Ovary (tissue), 9 donors: Measurements from ENCODE around the gene CD4. TPM values are rescaled to one million over a fixed set of nuclear protein-coding genes. Genes with fewer than 3 reads are reported as not detected.
A peak's percentile ranks its signal among the peaks of the same experiment; 100 is the strongest.

ENCODE experiments used
- DNase-seq, 5 donors: peaks; one replicate each; pipeline ENCODE4 v3.0.0-alpha.2; 2019 to 2020
- H3K27ac ChIP-seq, 2 donors: fragments of 200-600 bp; one replicate each; pipeline versions ENCODE4 v1.5.1 to v1.8.0; 2019 to 2022
- H3K27me3 ChIP-seq: fragments of 200-600 bp; one replicate; pipeline ENCODE4 v1.8.0; 2022
- H3K36me3 ChIP-seq: fragments of 200-600 bp; sonication (generic); one replicate; pipeline ENCODE4 v1.5.1; 2019
- H3K4me1 ChIP-seq: one replicate; pipeline ENCODE4 v1.8.1; 2013; ENCODE audit warnings: mild to moderate bottlenecking, moderate library complexity; ENCODE audit not compliant: insufficient read depth
- H3K4me3 ChIP-seq: fragments of 200-600 bp; sonication (generic); one replicate; pipeline ENCODE4 v1.5.1; 2017
- H3K9me3 ChIP-seq, 2 donors: fragments of 200-600 bp in 1 of 2; sonication (generic) in 1 of 2; one replicate each; pipeline versions ENCODE4 v1.5.1 to v1.8.1; 2013 to 2019; ENCODE audit warnings: mild to moderate bottlenecking in 1 of 2, moderate library complexity in 1 of 2
- CTCF ChIP-seq, 3 donors: fragments of 450-650 bp in 2 of 3; fragments of 200-600 bp in 1 of 3; IDR thresholded peaks; one replicate each; pipeline versions ENCODE4 v1.5.1 to v1.8.0; 2016 to 2022; ENCODE audit warnings: antibody characterized with exemption in 3 of 3, mild to moderate bottlenecking in 1 of 3
- EP300 ChIP-seq: sonication (generic); formaldehyde crosslinking; IDR thresholded peaks from one replicate; pipeline ENCODE4 v1.6.1; 2017; ENCODE audit warnings: antibody characterized with exemption
- POLR2A ChIP-seq: fragments of 450-650 bp; IDR thresholded peaks from one replicate; pipeline ENCODE4 v1.6.1; 2017; ENCODE audit warnings: antibody characterized with exemption, mild to moderate bottlenecking, moderate library complexity
- WGBS, 3 donors: extraction: QIAGEN DNeasy Blood & Tissue Kit in 1 of 3; methylation state at CpG; one replicate each; pipeline versions ENCODE4 v1.1.5 to v1.1.7; 2013 to 2017; 5-methylcytosine and 5-hydroxymethylcytosine counted together
- intact Hi-C, 4 donors: fragments of 100-400 bp; cut with DNase I; formaldehyde crosslinking; loops; one replicate each; pipeline versions ENCODE4 v1.11.0 to v1.15.1; 2022 to 2023
- polyA plus RNA-seq, 2 donors: library from polyadenylated mRNA; stranded (reverse); fragments of 200-250 nt in 1 of 2; fragments of 350-450 nt in 1 of 2; fragmentation: Illumina TruSeq in 1 of 2; extraction: RNeasy Lipid Tissue Mini Kit (QIAGEN cat#74804) in 1 of 2; gene quantifications; one replicate each; pipeline ENCODE4 v1.2.3, GENCODE V29; 2013 to 2014
- total RNA-seq, 7 donors: library from RNA; depleted of rRNA in 2 of 7; stranded (reverse); fragments of >200 nt in 2 of 7; fragmentation: NEBNext Ultra II Directional in 3 of 7; extraction: Animal tissue kit (Norgen Biotek cat#: 25700) in 3 of 7; gene quantifications; one replicate each; pipeline versions ENCODE4 v1.1.0 to v1.2.4, GENCODE V29; 2016 to 2023
- donor health status: DM: no; HTN: no; CAD: no; lungs with moderate emphysema.
- donor health status: DM: no; HTN: no; CAD: no.
- donor health status: Bipolar disorder and iron deficiency.
- donor health status: DM: yes; HTN: yes; CAD: no.
- donor health status: DM: no; HTN: no; CAD: no.
- donor health status: DM: yes; HTN: yes; CAD: no.

Gene CD4
- total and polyA plus RNA-seq, 9 donors: 2.1 to 40.2 (median 10.3) TPM

GRCh38 chr12:6823182-6824084 lies 34.1 kb downstream of the CD4 start:
- Histone ChIP-seq H3K27ac (no peak overlapping the region), H3K36me3 (no peaks in the 10 kb centered on the region), H3K4me3 (no peak overlapping the region), H3K4me1 (peaks cover 14% of the 10 kb centered on the region), H3K9me3 (no peaks in the 10 kb centered on the region), H3K27me3 (no peaks in the 10 kb centered on the region)
- TF ChIP-seq POLR2A (no peak), EP300 (no peak), CTCF (IDR thresholded peaks at IDR 0.05) (no peak)
- DNase-seq: no peak
- intact Hi-C loops: loop anchor here in 2 of 4 donors (5.0 kb wide), 2 partner anchors 41 to 86 kb away; no protein-coding TSS in a partner anchor
- 75 to 77% (median 76%) methylated on average over 8 to 12 of the region's 12 CpGs for WGBS, 3 donors

- Histone ChIP-seq H3K9me3 (no peaks in the 10 kb centered on the region), H3K4me3 (no peak overlapping the region), H3K4me1 (peaks cover 14% of the 10 kb centered on the region), H3K27me3 (no peaks in the 10 kb centered on the region), H3K36me3 (no peaks in the 10 kb centered on the region), H3K27ac (no peak overlapping the region)
- DNase-seq: peak in 1 of 5 donors; percentile 35
- no peak for TF ChIP-seq POLR2A
- no peak for TF ChIP-seq EP300
- no peak for TF ChIP-seq CTCF (IDR thresholded peaks at IDR 0.05)
- intact Hi-C loops: loop anchor here in 2 of 4 donors (5.0 kb wide), 2 partner anchors 42 to 87 kb away; no protein-coding TSS in a partner anchor
- 84 to 89% (median 87%) methylated on average over 36 to 37 of the region's 37 CpGs for WGBS, 3 donors
These were observed 34.9 kb downstream of the CD4 start for GRCh38 chr12:6824085-6824775.

DNA sequence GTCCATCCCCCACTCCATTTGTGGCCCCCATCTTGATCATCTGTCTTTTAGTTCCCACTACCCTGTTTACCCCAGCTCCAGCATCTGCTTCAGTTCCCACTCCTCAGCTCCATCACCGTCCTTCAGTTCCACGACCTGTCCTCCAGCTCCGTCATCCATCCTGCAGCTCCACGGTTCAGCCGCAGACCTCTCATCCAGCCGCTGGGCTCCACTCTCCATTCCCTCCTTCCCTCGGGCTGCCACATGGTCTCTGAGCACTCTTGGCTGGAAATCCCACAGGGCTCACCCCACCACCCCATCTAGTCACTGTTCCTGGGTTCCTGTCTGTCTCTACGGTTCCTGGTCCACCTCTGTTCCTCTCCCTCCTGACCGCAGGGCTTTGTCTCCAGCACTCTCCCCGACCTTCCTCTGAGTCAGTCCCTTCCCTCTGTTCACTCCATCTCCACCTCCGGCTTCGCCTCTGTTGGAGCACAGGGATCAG lies 35.6 kb downstream of the CD4 start:
- Histone ChIP-seq H3K4me1 (peaks cover 14% of the 10 kb centered on the region), H3K27ac (no peak overlapping the region), H3K4me3 (no peak overlapping the region), H3K9me3 (no peaks in the 10 kb centered on the region), H3K36me3 (no peaks in the 10 kb centered on the region), H3K27me3 (no peaks in the 10 kb centered on the region)
- 26 to 31% (median 30%) methylated on average over 12 of the region's 12 CpGs for WGBS, 3 donors
- TF ChIP-seq POLR2A (no peak), EP300 (no peak), CTCF (IDR thresholded peaks at IDR 0.05) (no peak)
- DNase-seq: peak in 1 of 5 donors; percentile 37
- intact Hi-C loops: loop anchor here (5.0 kb wide), 4 partner anchors 43 to 208 kb away; partner anchors contain the start of gene MLF2 (in 2 of the 4)

GRCh38 chr12:6825398-6826124 lies 36.2 kb downstream of the CD4 start:
- intact Hi-C loops: loop anchor here in 3 of 4 donors (5.0 kb wide), 3 partner anchors 73 to 208 kb away; partner anchors contain the start of gene MLF2 (in 2 of the 3)
- peaks cover 14% of the 10 kb centered on the region for H3K4me1 ChIP-seq
- 5 to 7% (median 6%) methylated on average over 19 of the region's 19 CpGs for WGBS, 3 donors
- TF ChIP-seq CTCF (IDR thresholded peaks at IDR 0.05) (peak; percentile 87 to 91 (median 89)), POLR2A (no peak)
- H3K27me3 ChIP-seq: no peaks in the 10 kb centered on the region
- DNase-seq: peak; percentile 73 to 91 (median 90)
- H3K36me3 ChIP-seq: no peaks in the 10 kb centered on the region
- no peaks in the 10 kb centered on the region for H3K9me3 ChIP-seq
- no peak overlapping the region for H3K27ac ChIP-seq
- peak overlapping the region; percentile 22 for H3K4me3 ChIP-seq
